GM23338 (cell line): ENCODE data around the gene DLG2. TPM values are rescaled to one million over a fixed set of nuclear protein-coding genes. Genes with fewer than 3 reads are reported as not detected.

Source experiments
- ATAC-seq: fragments of 200-7000 bp; cut with Tn5 transposase; 3 replicates; pipeline ENCODE4 v1.9.1; 2020
- DNase-seq: peaks from one replicate; pipeline ENCODE4 v3.0.0-alpha.2; 2015; ENCODE audit warnings: low spot score
- H2AFZ ChIP-seq: fragments of 200-600 bp; sonication (generic); 2 replicates; pipeline ENCODE4 v1.8.0; 2016; ENCODE audit warnings: antibody characterized with exemption, mild to moderate bottlenecking, moderate library complexity
- H3F3A ChIP-seq: fragments of 200-600 bp; sonication (generic); replicated peaks from 2 replicates; pipeline ENCODE4 v1.8.0; 2017; ENCODE audit warnings: antibody characterized with exemption, mixed run types, low read depth
- H3K27ac ChIP-seq: fragments of 200-600 bp; sonication (generic); 2 replicates; pipeline ENCODE4 v1.6.1; 2016; ENCODE audit warnings: low read depth
- H3K27me3 ChIP-seq: fragments of 200-600 bp; sonication (generic); 2 replicates; pipeline ENCODE4 v1.8.0; 2016; ENCODE audit warnings: mild to moderate bottlenecking, mixed run types, moderate library complexity; ENCODE audit not compliant: insufficient read depth
- H3K36me3 ChIP-seq: fragments of 200-600 bp; sonication (generic); 2 replicates; pipeline ENCODE4 v1.8.0; 2016; ENCODE audit warnings: mild to moderate bottlenecking; ENCODE audit not compliant: insufficient read depth
- H3K4me1 ChIP-seq: fragments of 200-600 bp; sonication (generic); 2 replicates; pipeline ENCODE4 v1.8.0; 2016; ENCODE audit warnings: mild to moderate bottlenecking, moderate library complexity; ENCODE audit not compliant: insufficient read depth
- H3K4me2 ChIP-seq: fragments of 200-600 bp; sonication (generic); 2 replicates; pipeline ENCODE4 v1.7.1; 2017; ENCODE audit warnings: mixed run types
- H3K4me3 ChIP-seq: fragments of 200-600 bp; sonication (generic); 2 replicates; pipeline ENCODE4 v1.6.1; 2016; ENCODE audit warnings: mixed run types
- H3K79me2 ChIP-seq: fragments of 200-600 bp; sonication (generic); replicated peaks from 2 replicates; pipeline ENCODE4 v1.8.0; 2017; ENCODE audit warnings: mild to moderate bottlenecking; ENCODE audit not compliant: insufficient read depth
- H3K9me2 ChIP-seq: fragments of 200-600 bp; sonication (generic); 2 replicates; pipeline ENCODE4 v1.8.0; 2017; ENCODE audit not compliant: insufficient read depth
- H4K20me1 ChIP-seq: fragments of 200-600 bp; sonication (generic); replicated peaks from 2 replicates; pipeline ENCODE4 v1.8.0; 2017; ENCODE audit warnings: mild to moderate bottlenecking; ENCODE audit not compliant: insufficient read depth
- H3K27ac Mint-ChIP-seq: 2 replicates; pipeline ENCODE4 v1.8.0; 2020; ENCODE audit warnings: inconsistent platforms, mild to moderate bottlenecking, moderate library complexity, mixed read lengths
- H3K27me3 Mint-ChIP-seq: 3 replicates; pipeline ENCODE4 v1.8.0; 2022; ENCODE audit warnings: low read depth, mild to moderate bottlenecking, moderate library complexity, mixed read lengths, inconsistent platforms; ENCODE audit not compliant: insufficient read depth, poor library complexity
- H3K36me3 Mint-ChIP-seq: 3 replicates; pipeline ENCODE4 v1.8.0; 2021; ENCODE audit warnings: low read depth, mild to moderate bottlenecking, inconsistent platforms, moderate library complexity, mixed read lengths
- H3K4me1 Mint-ChIP-seq: 3 replicates; pipeline ENCODE4 v1.8.0; 2020; ENCODE audit warnings: mild to moderate bottlenecking, inconsistent platforms, mixed read lengths
- H3K4me3 Mint-ChIP-seq: 3 replicates; pipeline ENCODE4 v1.8.0; 2021; ENCODE audit warnings: moderate library complexity, mild to moderate bottlenecking, inconsistent platforms, mixed read lengths
- H3K9me3 Mint-ChIP-seq: 3 replicates; pipeline ENCODE4 v1.8.0; 2020; ENCODE audit warnings: moderate library complexity, mild to moderate bottlenecking, inconsistent platforms, mixed read lengths
- CREB1 ChIP-seq: fragments of 250-450 bp; sonication (Bioruptor Pico); IDR thresholded peaks from 2 replicates; pipeline ENCODE4 v1.5.0; 2020; ENCODE audit warnings: low read depth, mild to moderate bottlenecking, moderate library complexity
- ETS1 ChIP-seq: IDR thresholded peaks from 2 replicates; pipeline ENCODE4 v1.6.1; 2016; ENCODE audit warnings: antibody characterized with exemption
- EZH2 ChIP-seq: fragments of 200-600 bp; sonication (generic); IDR thresholded peaks from one replicate; pipeline ENCODE4 v1.8.0; 2017; ENCODE audit warnings: antibody characterized with exemption, mild to moderate bottlenecking, low read depth; ENCODE audit not compliant: unreplicated experiment
- EZH2phosphoT487 ChIP-seq: fragments of 200-600 bp; sonication (generic); IDR thresholded peaks from one replicate; pipeline ENCODE4 v1.8.1; 2018; ENCODE audit warnings: antibody characterized with exemption; ENCODE audit not compliant: unreplicated experiment
- STAT1 ChIP-seq: IDR thresholded peaks from one replicate; pipeline ENCODE4 v1.6.1; 2016; ENCODE audit warnings: antibody characterized with exemption; ENCODE audit not compliant: unreplicated experiment
- ZNF114 ChIP-seq: fragments of 250-450 bp; sonication (Bioruptor Pico); IDR thresholded peaks from 2 replicates; pipeline ENCODE4 v1.5.0; 2020; ENCODE audit warnings: mild to moderate bottlenecking, moderate library complexity
- ZNF331 ChIP-seq: fragments of 250-450 bp; sonication (Bioruptor Pico); IDR thresholded peaks from 2 replicates; pipeline ENCODE4 v1.5.0; 2020; ENCODE audit warnings: low read depth, mild to moderate bottlenecking, moderate library complexity
- polyA plus RNA-seq: library from polyadenylated mRNA; unstranded; fragments of >200 nt; fragmentation: Nextera tagmentation; extraction: Ambion mirVana; gene quantifications from 2 replicates; pipeline ENCODE4 v1.2.1, GENCODE V29; 2016
- total RNA-seq: library from RNA; depleted of rRNA; stranded (reverse); fragments of >200 nt; shearing (Covaris generic); gene quantifications from 2 replicates; pipeline ENCODE4 v1.2.3, GENCODE V29; 2014
- TF ChIP-seq, protein P1 (sequence below): IDR thresholded peaks from one replicate; pipeline ENCODE4 v1.6.1; 2018; ENCODE audit warnings: antibody characterized with exemption; ENCODE audit not compliant: unreplicated experiment
- TF ChIP-seq, protein P2 (sequence below), 2 experiments: fragments of 200-600 bp in 1 of 2; sonication (generic) in 1 of 2; conservative IDR thresholded peaks; 2 replicates each; pipeline versions ENCODE4 v1.5.1 to v1.6.1; 2016 to 2017; ENCODE audit warnings: antibody characterized with exemption in 2 of 2, low read depth in 2 of 2, mild to moderate bottlenecking in 2 of 2, moderate library complexity in 1 of 2

DLG2 gene
- total and polyA plus RNA-seq, 2 experiments from 2014 or later = 19.8 to 21.5 TPM

DNA sequence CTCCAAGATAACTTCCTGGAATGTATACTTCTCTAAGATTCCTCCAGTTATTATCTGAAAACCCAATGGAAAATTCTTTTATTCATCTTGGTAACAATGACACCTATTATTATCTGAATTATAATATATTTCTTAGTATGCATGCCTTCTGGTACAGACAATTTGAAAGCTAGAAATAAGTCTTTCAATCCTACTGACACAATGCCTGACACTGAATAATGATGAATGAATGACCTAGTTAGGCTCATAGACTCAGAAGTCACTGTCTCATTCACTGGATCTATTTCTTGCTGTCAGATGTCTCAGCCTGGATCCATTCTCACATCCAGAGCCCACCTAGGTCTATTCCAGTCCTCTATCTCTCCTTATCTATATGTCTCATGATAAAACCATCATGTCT, 1214.3 kb downstream of the DLG2 start (continued):
- TF ChIP-seq, protein P1, sequence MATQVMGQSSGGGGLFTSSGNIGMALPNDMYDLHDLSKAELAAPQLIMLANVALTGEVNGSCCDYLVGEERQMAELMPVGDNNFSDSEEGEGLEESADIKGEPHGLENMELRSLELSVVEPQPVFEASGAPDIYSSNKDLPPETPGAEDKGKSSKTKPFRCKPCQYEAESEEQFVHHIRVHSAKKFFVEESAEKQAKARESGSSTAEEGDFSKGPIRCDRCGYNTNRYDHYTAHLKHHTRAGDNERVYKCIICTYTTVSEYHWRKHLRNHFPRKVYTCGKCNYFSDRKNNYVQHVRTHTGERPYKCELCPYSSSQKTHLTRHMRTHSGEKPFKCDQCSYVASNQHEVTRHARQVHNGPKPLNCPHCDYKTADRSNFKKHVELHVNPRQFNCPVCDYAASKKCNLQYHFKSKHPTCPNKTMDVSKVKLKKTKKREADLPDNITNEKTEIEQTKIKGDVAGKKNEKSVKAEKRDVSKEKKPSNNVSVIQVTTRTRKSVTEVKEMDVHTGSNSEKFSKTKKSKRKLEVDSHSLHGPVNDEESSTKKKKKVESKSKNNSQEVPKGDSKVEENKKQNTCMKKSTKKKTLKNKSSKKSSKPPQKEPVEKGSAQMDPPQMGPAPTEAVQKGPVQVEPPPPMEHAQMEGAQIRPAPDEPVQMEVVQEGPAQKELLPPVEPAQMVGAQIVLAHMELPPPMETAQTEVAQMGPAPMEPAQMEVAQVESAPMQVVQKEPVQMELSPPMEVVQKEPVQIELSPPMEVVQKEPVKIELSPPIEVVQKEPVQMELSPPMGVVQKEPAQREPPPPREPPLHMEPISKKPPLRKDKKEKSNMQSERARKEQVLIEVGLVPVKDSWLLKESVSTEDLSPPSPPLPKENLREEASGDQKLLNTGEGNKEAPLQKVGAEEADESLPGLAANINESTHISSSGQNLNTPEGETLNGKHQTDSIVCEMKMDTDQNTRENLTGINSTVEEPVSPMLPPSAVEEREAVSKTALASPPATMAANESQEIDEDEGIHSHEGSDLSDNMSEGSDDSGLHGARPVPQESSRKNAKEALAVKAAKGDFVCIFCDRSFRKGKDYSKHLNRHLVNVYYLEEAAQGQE = no peak
- TF ChIP-seq ZNF331 (CRISPR knock-in tag) = no peak
- TF ChIP-seq, protein P2, sequence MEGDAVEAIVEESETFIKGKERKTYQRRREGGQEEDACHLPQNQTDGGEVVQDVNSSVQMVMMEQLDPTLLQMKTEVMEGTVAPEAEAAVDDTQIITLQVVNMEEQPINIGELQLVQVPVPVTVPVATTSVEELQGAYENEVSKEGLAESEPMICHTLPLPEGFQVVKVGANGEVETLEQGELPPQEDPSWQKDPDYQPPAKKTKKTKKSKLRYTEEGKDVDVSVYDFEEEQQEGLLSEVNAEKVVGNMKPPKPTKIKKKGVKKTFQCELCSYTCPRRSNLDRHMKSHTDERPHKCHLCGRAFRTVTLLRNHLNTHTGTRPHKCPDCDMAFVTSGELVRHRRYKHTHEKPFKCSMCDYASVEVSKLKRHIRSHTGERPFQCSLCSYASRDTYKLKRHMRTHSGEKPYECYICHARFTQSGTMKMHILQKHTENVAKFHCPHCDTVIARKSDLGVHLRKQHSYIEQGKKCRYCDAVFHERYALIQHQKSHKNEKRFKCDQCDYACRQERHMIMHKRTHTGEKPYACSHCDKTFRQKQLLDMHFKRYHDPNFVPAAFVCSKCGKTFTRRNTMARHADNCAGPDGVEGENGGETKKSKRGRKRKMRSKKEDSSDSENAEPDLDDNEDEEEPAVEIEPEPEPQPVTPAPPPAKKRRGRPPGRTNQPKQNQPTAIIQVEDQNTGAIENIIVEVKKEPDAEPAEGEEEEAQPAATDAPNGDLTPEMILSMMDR (conservative IDR thresholded peaks at IDR 0.05; ENCODE audit: low read depth in 2 of 2) = no peak
- no peak for TF ChIP-seq ETS1
- TF ChIP-seq CREB1 (CRISPR knock-in tag) = no peak
- no peak for TF ChIP-seq EZH2phosphoT487
- TF ChIP-seq STAT1 = no peak
- no peak for TF ChIP-seq EZH2

- no peaks in the 10 kb centered on the region for H4K20me1 ChIP-seq
- H3K9me2 ChIP-seq = peaks cover 7% of the 10 kb centered on the region; the same call in 1 of the 2 replicates
- no peaks in the 10 kb centered on the region for H3K36me3 ChIP-seq
- H3K27me3 Mint-ChIP-seq = peaks cover 2% of the 10 kb centered on the region
- H3K79me2 ChIP-seq = no peaks in the 10 kb centered on the region
- no peak overlapping the region for H3K4me3 Mint-ChIP-seq
- H3K27ac ChIP-seq = no peak overlapping the region
- H3K4me1 Mint-ChIP-seq = peaks cover 11% of the 10 kb centered on the region
- no peaks in the 10 kb centered on the region for H3K36me3 Mint-ChIP-seq
- H3F3A ChIP-seq = no peaks in the 10 kb centered on the region
- H3K27me3 ChIP-seq = no peaks in the 10 kb centered on the region
- DNase-seq (peak; percentile 51), ATAC-seq (peak; percentile 92)
- 0 out of 2 replicates have a peak overlapping the region, but pooled peaks have one; percentile 9 for H3K27ac Mint-ChIP-seq
- no peak overlapping the region for H3K4me2 ChIP-seq
- peaks cover 13% of the 10 kb centered on the region for H3K4me1 ChIP-seq
- no peak overlapping the region for H3K4me3 ChIP-seq
- no peaks in the 10 kb centered on the region for H3K9me3 Mint-ChIP-seq
- H2AFZ ChIP-seq = no peak overlapping the region; the same call in 1 of the 2 replicates
- TF ChIP-seq, protein P2 (conservative IDR thresholded peaks at IDR 0.05; ENCODE audit: low read depth in 2 of 2) = no peak
- TF ChIP-seq ZNF114 (CRISPR knock-in tag) (no peak), EZH2phosphoT487 (no peak)
- TF ChIP-seq, protein P1 = no peak
Observed at GRCh38 chr11:84408946-84409411, 1218.2 kb downstream of the DLG2 start.
